ENCODE measurements around the gene TRIM24.
"Not testable (repeated sequence)": the region's sequence is repeated elsewhere in the genome, so short reads cannot be mapped to it uniquely, and the experiment has no call there.

DNA sequence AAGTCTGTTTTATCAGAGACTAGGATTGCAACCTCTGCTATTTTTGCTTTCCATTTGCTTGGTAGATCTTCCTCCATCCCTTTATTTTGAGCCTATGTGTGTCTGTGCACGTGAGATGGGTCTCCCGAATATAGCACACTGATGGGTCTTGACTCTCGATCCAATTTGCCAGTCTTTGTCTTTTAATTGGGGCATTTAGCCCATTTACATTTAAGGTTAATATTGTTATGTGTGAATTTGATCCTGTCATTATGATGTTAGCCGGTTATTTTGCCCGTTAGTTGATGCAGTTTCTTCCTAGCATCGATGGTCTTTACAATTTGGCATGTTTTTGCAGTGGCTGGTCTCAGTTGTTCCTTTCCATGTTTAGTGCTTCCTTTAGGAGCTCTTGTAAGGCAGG lies 29.1 kb downstream of the TRIM24 start:
- TF ChIP-seq POLR2A (IDR thresholded peaks at IDR 0.05): not testable (repeated sequence)
- TF ChIP-seq, protein P1, sequence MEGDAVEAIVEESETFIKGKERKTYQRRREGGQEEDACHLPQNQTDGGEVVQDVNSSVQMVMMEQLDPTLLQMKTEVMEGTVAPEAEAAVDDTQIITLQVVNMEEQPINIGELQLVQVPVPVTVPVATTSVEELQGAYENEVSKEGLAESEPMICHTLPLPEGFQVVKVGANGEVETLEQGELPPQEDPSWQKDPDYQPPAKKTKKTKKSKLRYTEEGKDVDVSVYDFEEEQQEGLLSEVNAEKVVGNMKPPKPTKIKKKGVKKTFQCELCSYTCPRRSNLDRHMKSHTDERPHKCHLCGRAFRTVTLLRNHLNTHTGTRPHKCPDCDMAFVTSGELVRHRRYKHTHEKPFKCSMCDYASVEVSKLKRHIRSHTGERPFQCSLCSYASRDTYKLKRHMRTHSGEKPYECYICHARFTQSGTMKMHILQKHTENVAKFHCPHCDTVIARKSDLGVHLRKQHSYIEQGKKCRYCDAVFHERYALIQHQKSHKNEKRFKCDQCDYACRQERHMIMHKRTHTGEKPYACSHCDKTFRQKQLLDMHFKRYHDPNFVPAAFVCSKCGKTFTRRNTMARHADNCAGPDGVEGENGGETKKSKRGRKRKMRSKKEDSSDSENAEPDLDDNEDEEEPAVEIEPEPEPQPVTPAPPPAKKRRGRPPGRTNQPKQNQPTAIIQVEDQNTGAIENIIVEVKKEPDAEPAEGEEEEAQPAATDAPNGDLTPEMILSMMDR (IDR thresholded peaks at IDR 0.05): not testable (repeated sequence)

All from testis (tissue), 2 donors.